H1 (cell line): ENCODE data around the gene AK8. TPM values are rescaled to one million over a fixed set of nuclear protein-coding genes. Genes with fewer than 3 reads are reported as not detected.

Experiments used
- CTCF ChIA-PET: fragments of 300-600 bp; sonication (Branson Sonifier 250); formaldehyde crosslinking; loops from one replicate; lab custom pipeline; 2021; ENCODE audit not compliant: partially characterized antibody; lab: Charles Lee
- POLR2A ChIA-PET: fragments of 300-600 bp; sonication (Branson Sonifier 250); formaldehyde crosslinking; loops from one replicate; lab custom pipeline; 2021; ENCODE audit warnings: inconsistent platforms; ENCODE audit not compliant: partially characterized antibody; lab: Charles Lee
- DNase-seq, 2 experiments: peaks; one replicate each; pipeline versions ENCODE4 v3.0.0 to v3.0.0-alpha.2; 2010 to 2022; ENCODE audit warnings: low spot score in 2 of 2, low read depth in 1 of 2, mixed read lengths in 1 of 2
- FAIRE-seq: peaks from 2 replicates; lab custom pipeline; 2011; peaks lifted over from hg19 to GRCh38; lab: Jason Lieb, UNC
- H2AFZ ChIP-seq: 2 replicates; pipeline ENCODE4 v1.8.1; 2012; ENCODE audit warnings: low read length, inconsistent platforms
- H2AK5ac ChIP-seq: 2 replicates; pipeline ENCODE4 v1.6.1; 2013; ENCODE audit warnings: low read depth, low read length
- H2BK120ac ChIP-seq: replicated peaks from 2 replicates; pipeline ENCODE3; 2013; ENCODE audit warnings: low read depth, low read length, inconsistent platforms
- H2BK12ac ChIP-seq: 2 replicates; pipeline ENCODE4 v1.6.1; 2013; ENCODE audit warnings: low read depth, low read length
- H2BK15ac ChIP-seq: 2 replicates; pipeline ENCODE4 v1.6.1; 2013; ENCODE audit warnings: low read length
- H2BK20ac ChIP-seq: 2 replicates; pipeline ENCODE4 v1.6.1; 2013; ENCODE audit warnings: low read length
- H2BK5ac ChIP-seq: 2 replicates; pipeline ENCODE4 v1.6.1; 2013; ENCODE audit warnings: low read depth, low read length
- H3K14ac ChIP-seq: 2 replicates; pipeline ENCODE4 v1.6.1; 2013; ENCODE audit warnings: inconsistent platforms; ENCODE audit not compliant: insufficient read length
- H3K18ac ChIP-seq: 2 replicates; pipeline ENCODE4 v1.6.1; 2013; ENCODE audit warnings: low read length; ENCODE audit errors: extremely low read depth
- H3K23ac ChIP-seq: 2 replicates; pipeline ENCODE4 v1.6.1; 2013; ENCODE audit warnings: inconsistent platforms; ENCODE audit not compliant: insufficient read length
- H3K23me2 ChIP-seq: 2 replicates; pipeline ENCODE4 v1.6.1; 2013; ENCODE audit warnings: low read depth, low read length
- H3K27ac ChIP-seq: 2 replicates; pipeline ENCODE4 v1.6.1; 2011; ENCODE audit warnings: low read depth, low read length, inconsistent platforms
- H3K27me3 ChIP-seq, 4 experiments: replicated peaks in 1 of 4; 1 replicate in 1 of 4; 2 replicates in 3 of 4; pipeline versions ENCODE4 v1.6.1 to v1.8.1; 2011 to 2013; ENCODE audit warnings: low read length in 3 of 4, mild to moderate bottlenecking in 3 of 4, inconsistent platforms in 2 of 4, mixed read lengths in 2 of 4, moderate library complexity in 1 of 4; ENCODE audit not compliant: control insufficient read depth in 3 of 4, insufficient read depth in 3 of 4; ENCODE audit errors: extremely low read depth in 1 of 4
- H3K36me3 ChIP-seq, 4 experiments: 2 replicates each; pipeline versions ENCODE4 v1.6.1 to v1.8.1; 2011 to 2013; ENCODE audit warnings: mild to moderate bottlenecking in 4 of 4, low read length in 3 of 4, moderate library complexity in 2 of 4, control low read depth in 1 of 4, inconsistent platforms in 1 of 4; ENCODE audit not compliant: insufficient read depth in 4 of 4, control insufficient read depth in 2 of 4
- H3K4ac ChIP-seq: replicated peaks from 2 replicates; pipeline ENCODE3; 2013; ENCODE audit warnings: low read length, low read depth, mixed read lengths, inconsistent platforms; ENCODE audit not compliant: insufficient read length
- H3K4me1 ChIP-seq, 4 experiments: replicated peaks in 1 of 4; 1 replicate in 1 of 4; 2 replicates in 3 of 4; pipeline versions ENCODE4 v1.6.1 to v1.8.1; 2011 to 2013; ENCODE audit warnings: low read length in 3 of 4, inconsistent platforms in 2 of 4, mixed read lengths in 1 of 4; ENCODE audit not compliant: insufficient read depth in 4 of 4, control insufficient read depth in 3 of 4
- H3K4me2 ChIP-seq, 2 experiments: 2 replicates each; pipeline versions ENCODE4 v1.6.1 to v1.8.1; 2011 to 2013; ENCODE audit warnings: low read depth in 2 of 2, low read length in 2 of 2, control low read depth in 1 of 2, inconsistent platforms in 1 of 2, mild to moderate bottlenecking in 1 of 2; ENCODE audit not compliant: insufficient read depth in 1 of 2
- H3K4me3 ChIP-seq, 4 experiments: fragments of 200-600, 300-600 bp in 1 of 4; sonication (generic), shearing (Covaris generic), sonication (Bioruptor Twin) in 1 of 4; 2 replicates each; pipeline versions ENCODE4 v1.5.1 to v1.8.1; 2011 to 2016; ENCODE audit warnings: low read length in 4 of 4, low read depth in 3 of 4, control low read depth in 2 of 4, inconsistent platforms in 2 of 4, mild to moderate bottlenecking in 2 of 4, mixed read lengths in 1 of 4, moderate library complexity in 1 of 4; ENCODE audit not compliant: insufficient read depth in 2 of 4; ENCODE audit errors: extremely low read depth in 1 of 4
- H3K56ac ChIP-seq: replicated peaks from 2 replicates; pipeline ENCODE3; 2013; ENCODE audit warnings: low read depth, mild to moderate bottlenecking, mixed read lengths, low read length, inconsistent platforms; ENCODE audit not compliant: insufficient read length
- H3K79me1 ChIP-seq: 2 replicates; pipeline ENCODE4 v1.6.1; 2013; ENCODE audit warnings: low read depth, low read length, control low read depth
- H3K79me2 ChIP-seq, 2 experiments: 2 replicates each; pipeline versions ENCODE4 v1.6.1 to v1.8.1; 2012 to 2013; ENCODE audit warnings: low read length in 2 of 2, mild to moderate bottlenecking in 2 of 2, inconsistent platforms in 1 of 2; ENCODE audit not compliant: insufficient read depth in 2 of 2, control insufficient read depth in 1 of 2
- H3K9ac ChIP-seq, 4 experiments: replicated peaks in 1 of 4; 1 replicate in 1 of 4; 2 replicates in 3 of 4; pipeline versions ENCODE4 v1.6.1 to v1.8.1; 2011 to 2013; ENCODE audit warnings: low read depth in 3 of 4, low read length in 3 of 4, control low read depth in 2 of 4, mild to moderate bottlenecking in 2 of 4, moderate library complexity in 2 of 4, inconsistent platforms in 1 of 4; ENCODE audit errors: extremely low read depth in 1 of 4
- H3K9me3 ChIP-seq, 2 experiments: 2 replicates each; pipeline versions ENCODE4 v1.6.1 to v1.8.1; 2012 to 2013; ENCODE audit warnings: mild to moderate bottlenecking in 2 of 2, moderate library complexity in 2 of 2, control low read depth in 1 of 2, inconsistent platforms in 1 of 2, low read depth in 1 of 2, low read length in 1 of 2, mixed read lengths in 1 of 2; ENCODE audit not compliant: insufficient read depth in 2 of 2
- H4K20me1 ChIP-seq, 2 experiments: replicated peaks in 1 of 2; 2 replicates each; pipeline versions ENCODE3 to v1.8.1; 2011 to 2013; ENCODE audit warnings: inconsistent platforms in 2 of 2, low read length in 2 of 2, mild to moderate bottlenecking in 1 of 2; ENCODE audit not compliant: insufficient read depth in 2 of 2, control insufficient read depth in 1 of 2
- H4K5ac ChIP-seq: 2 replicates; pipeline ENCODE4 v1.6.1; 2013; ENCODE audit warnings: low read length, low read depth, mixed read lengths, inconsistent platforms; ENCODE audit not compliant: insufficient read length
- H4K8ac ChIP-seq: 2 replicates; pipeline ENCODE4 v1.8.0; 2013; ENCODE audit warnings: mild to moderate bottlenecking, moderate library complexity, low read length, inconsistent platforms; ENCODE audit not compliant: insufficient read depth; ENCODE audit errors: extremely low read depth
- H4K91ac ChIP-seq: replicated peaks from 2 replicates; pipeline ENCODE3; 2013; ENCODE audit warnings: low read length, mixed read lengths, inconsistent platforms; ENCODE audit not compliant: insufficient read length
- CTCF ChIP-seq, 3 experiments: IDR thresholded peaks; 1 replicate in 2 of 3; 2 replicates in 1 of 3; pipeline versions ENCODE4 v1.5.1 to v1.6.1; 2011; ENCODE audit warnings: low read length in 3 of 3, mild to moderate bottlenecking in 3 of 3, inconsistent platforms in 2 of 3, low read depth in 1 of 3, moderate library complexity in 1 of 3; ENCODE audit not compliant: insufficient read depth in 1 of 3; ENCODE audit errors: control extremely low read depth in 1 of 3
- SIRT6 ChIP-seq: IDR thresholded peaks from one replicate; pipeline ENCODE4 v1.7.1; 2012; ENCODE audit warnings: low read length, inconsistent platforms
- WGBS, 2 experiments: shearing (Covaris generic) in 1 of 2; methylation state at CpG; one replicate each; pipeline versions ENCODE4 v1.1.6 to v1.1.7; 2013 to 2015; ENCODE audit warnings: low lambda C conversion rate in 2 of 2, mixed read lengths in 2 of 2, inconsistent platforms in 1 of 2, low coverage in 1 of 2, missing lambda C conversion rate in 1 of 2; ENCODE audit not compliant: insufficient replicate concordance in 2 of 2, insufficient coverage in 1 of 2, insufficient read length in 1 of 2; ENCODE audit errors: extremely low coverage in 1 of 2, missing lambda C conversion rate in 1 of 2; 5-methylcytosine and 5-hydroxymethylcytosine counted together
- polyA plus RNA-seq, 7 experiments: library from polyadenylated mRNA; depleted of rRNA in 3 of 7; stranded (reverse) in 5 of 7; unstranded in 2 of 7; fragments of >200 nt in 5 of 7; fragments of 200-250 nt in 2 of 7; gene quantifications; 1 replicate in 5 of 7; 2 replicates in 1 of 7; 4 replicates in 1 of 7; pipeline versions ENCODE4 v1.2.1 to v1.2.3, GENCODE V29; 2011 to 2013; ENCODE audit warnings: missing spikeins in 2 of 7, mixed read lengths in 2 of 7
- total RNA-seq: library from RNA; stranded (reverse); fragmentation: NEBNext Ultra II Directional; extraction: Animal tissue kit (Norgen Biotek cat#: 25700); gene quantifications from 2 replicates; pipeline ENCODE4 v1.2.1, GENCODE V29; 2021

AK8 gene
- total and polyA plus RNA-seq, 2 of the 8 experiments (the other 6 are each of a cell fraction or from before 2014, with no cell fraction given), result 0.35 to 0.48 TPM

- no peak overlapping the region for H2BK5ac ChIP-seq
- H2AFZ ChIP-seq, result no peak overlapping the region
- H2BK120ac ChIP-seq, result no peak overlapping the region
- no peaks in the 10 kb centered on the region for H3K79me1 ChIP-seq
- H3K18ac ChIP-seq, result no peak overlapping the region
- H3K4me1 ChIP-seq, result no peaks in the 10 kb centered on the region
- H2BK15ac ChIP-seq, result no peak overlapping the region
- H3K27me3 ChIP-seq, result no peaks in the 10 kb centered on the region
- H3K36me3 ChIP-seq, result no peaks in the 10 kb centered on the region
- H3K23ac ChIP-seq, result no peak overlapping the region
- H3K56ac ChIP-seq, result no peak overlapping the region
- no peak overlapping the region for H4K5ac ChIP-seq
- TF ChIP-seq CTCF (IDR thresholded peaks at IDR 0.05; ENCODE audit: control extremely low read depth in 1 of 3, insufficient read depth in 1 of 3, low read depth in 1 of 3, low read length in 3 of 3) (no peak), SIRT6 (no peak)
- ChIA-PET CTCF (interaction anchor here (1.1 kb wide), 2 partner anchors 18 kb away, joined by 5 to 6 read pairs; no protein-coding TSS in a partner anchor), POLR2A (no interaction called here)
- FAIRE-seq (no peak), DNase-seq (no peak)
- no peak overlapping the region for H3K4me2 ChIP-seq
- H2BK12ac ChIP-seq, result no peak overlapping the region
- H4K8ac ChIP-seq, result no peak overlapping the region
- H3K4me3 ChIP-seq, result no peak overlapping the region
- no peaks in the 10 kb centered on the region for H3K23me2 ChIP-seq
- no peak overlapping the region for H2AK5ac ChIP-seq
- no peak overlapping the region for H3K4ac ChIP-seq
- WGBS, 2 experiments, result 87% methylated on average over 5 of the region's 5 CpGs; no CpG with 5 or more reads in 1 of the 2 experiments
- peaks cover 0 to 2% of the 10 kb centered on the region in 2 experiments for H4K20me1 ChIP-seq
- H3K14ac ChIP-seq, result no peak overlapping the region
- no peaks in the 10 kb centered on the region for H3K79me2 ChIP-seq
- H2BK20ac ChIP-seq, result no peak overlapping the region
- H4K91ac ChIP-seq, result no peak overlapping the region
- H3K27ac ChIP-seq, result no peak overlapping the region
- no peak overlapping the region for H3K9ac ChIP-seq
- H3K9me3 ChIP-seq, result no peaks in the 10 kb centered on the region
Observed at GRCh38 chr9:132712753-132713152, 165.3 kb downstream of the AK8 start.
